H54 (cell line): ENCODE results near the gene HSCB.
A peak's percentile ranks its signal among the peaks of the same experiment; 100 is the strongest.

Source experiments
- DNase-seq: peaks from one replicate; pipeline ENCODE4 v3.0.0; 2011; ENCODE audit warnings: low spot score, mixed read lengths; ENCODE audit not compliant: insufficient read length
- FAIRE-seq: peaks from 3 replicates; lab custom pipeline; 2011; peaks lifted over from hg19 to GRCh38; lab: Jason Lieb, UNC
- POLR2A ChIP-seq: IDR thresholded peaks from 2 replicates; pipeline ENCODE4 v1.6.1; 2011; ENCODE audit warnings: low read depth, mild to moderate bottlenecking, low read length

The HSCB gene

DNA sequence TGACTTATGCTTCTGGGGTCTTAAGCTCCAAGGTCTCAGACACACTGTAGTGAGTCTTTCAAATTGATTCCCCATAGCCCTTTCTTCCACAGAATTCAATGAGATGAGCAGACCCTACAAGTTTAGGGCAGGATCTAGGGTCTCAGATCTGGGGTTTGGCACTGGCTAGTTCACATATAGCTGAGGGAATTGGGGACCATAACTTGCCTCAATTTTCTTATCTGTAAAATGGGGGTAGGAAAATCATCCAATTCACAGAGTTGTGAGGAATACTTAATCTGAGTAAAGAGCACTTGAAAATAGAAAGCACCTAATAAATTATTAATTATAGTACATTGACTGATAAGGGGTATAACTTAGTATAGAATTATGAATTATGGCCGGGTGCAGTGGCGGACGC is 24.8 kb downstream of the HSCB start:
- no peak for DNase-seq
- no peak for FAIRE-seq
- no peak for TF ChIP-seq POLR2A

DNA sequence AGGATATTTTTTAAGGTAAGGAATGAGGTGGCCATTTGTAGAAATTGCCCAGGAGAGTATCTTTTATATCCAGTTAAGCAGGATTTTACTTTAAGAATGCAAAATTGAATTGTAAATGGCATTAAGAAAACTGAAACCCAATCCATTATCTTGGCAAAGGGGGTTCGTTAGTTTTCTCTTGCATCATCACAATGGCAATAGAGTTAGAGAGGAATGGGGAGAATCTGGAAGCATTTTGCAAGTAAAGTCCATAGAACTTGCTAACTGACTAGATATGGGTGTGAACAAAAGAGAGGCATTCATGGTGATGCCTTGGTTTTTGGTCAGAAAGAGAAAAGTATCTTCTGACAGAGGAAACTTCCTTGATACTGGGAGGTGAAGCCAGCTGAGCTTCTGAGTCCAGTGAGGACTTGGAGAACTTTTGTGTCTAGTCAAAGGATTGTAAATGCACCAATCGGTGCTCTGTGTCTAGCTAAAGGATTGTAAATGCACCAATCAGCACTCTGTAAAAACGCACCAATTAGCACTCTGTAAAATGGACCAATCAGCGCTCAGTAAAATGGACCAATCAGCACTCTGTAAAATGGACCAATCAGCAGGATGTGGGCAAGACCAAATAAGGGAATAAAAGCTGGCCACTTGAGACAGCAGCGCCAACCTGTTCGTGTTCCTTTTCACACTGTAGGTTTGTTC is 27.0 kb downstream of the HSCB start:
- TF ChIP-seq POLR2A, result no peak
- FAIRE-seq (no peak), DNase-seq (no peak)

DNA sequence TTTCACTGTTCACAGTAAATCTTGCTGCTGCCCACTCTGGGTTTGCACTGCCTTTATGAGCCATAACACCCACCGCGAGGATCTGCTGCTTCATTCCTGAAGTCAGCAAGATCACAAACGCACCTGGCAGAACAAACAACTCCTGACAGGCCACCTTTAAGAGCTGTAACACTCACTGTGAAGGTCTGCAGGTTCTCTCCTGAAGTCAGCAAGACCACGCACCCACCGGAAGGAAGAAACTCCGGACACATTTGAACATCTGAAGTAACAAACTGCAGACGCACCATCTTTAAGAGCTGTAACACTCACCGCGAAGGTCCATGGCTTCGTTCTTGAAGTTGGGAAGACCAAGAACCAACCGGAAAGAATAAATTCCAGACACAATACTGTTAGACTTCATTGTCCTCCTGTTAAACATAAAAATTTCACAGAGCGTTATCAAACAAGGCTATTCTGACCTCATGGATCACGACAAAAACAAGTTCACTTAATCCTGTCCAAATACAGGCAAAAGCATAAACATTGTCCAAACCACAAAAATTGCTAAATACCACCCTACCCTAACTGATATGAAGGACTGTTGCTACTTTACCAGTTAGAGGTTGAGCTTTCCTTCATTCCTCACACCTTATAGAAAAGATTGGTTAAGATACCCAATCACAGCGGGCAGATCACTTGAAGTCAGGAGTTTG is 27.7 kb downstream of the HSCB start:
- FAIRE-seq (no peak), DNase-seq (no peak)
- no peak for TF ChIP-seq POLR2A

DNA sequence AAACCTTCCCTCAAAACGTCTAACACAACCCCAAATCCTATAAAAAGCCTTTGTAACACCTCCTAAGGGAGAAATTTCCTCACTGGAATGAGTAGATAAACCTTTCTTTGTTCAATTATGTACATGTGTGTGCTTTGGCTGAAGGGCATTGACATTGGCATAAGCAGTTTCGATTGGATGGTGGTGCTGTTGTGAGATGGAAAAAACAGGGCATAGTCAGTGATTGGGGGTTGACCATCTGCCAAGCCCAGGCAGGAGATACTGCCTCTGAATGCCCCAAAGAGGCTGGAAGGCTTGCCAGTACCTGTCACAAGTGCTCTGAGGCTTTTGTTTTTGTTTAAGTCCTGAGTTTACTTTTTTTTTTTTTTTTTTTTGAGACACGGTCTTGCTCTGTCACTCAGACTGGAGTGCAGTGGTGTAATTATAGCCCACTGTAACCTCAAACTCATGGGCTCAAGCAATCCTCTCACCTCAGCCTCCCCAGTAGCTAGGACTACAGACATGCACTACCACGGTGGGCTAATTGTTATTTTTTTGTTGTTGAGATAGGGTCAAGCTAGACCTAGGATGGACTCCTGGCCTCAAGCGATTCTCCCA is 29.5 kb downstream of the HSCB start:
- no peak for FAIRE-seq
- no peak for DNase-seq
- no peak for TF ChIP-seq POLR2A

DNA sequence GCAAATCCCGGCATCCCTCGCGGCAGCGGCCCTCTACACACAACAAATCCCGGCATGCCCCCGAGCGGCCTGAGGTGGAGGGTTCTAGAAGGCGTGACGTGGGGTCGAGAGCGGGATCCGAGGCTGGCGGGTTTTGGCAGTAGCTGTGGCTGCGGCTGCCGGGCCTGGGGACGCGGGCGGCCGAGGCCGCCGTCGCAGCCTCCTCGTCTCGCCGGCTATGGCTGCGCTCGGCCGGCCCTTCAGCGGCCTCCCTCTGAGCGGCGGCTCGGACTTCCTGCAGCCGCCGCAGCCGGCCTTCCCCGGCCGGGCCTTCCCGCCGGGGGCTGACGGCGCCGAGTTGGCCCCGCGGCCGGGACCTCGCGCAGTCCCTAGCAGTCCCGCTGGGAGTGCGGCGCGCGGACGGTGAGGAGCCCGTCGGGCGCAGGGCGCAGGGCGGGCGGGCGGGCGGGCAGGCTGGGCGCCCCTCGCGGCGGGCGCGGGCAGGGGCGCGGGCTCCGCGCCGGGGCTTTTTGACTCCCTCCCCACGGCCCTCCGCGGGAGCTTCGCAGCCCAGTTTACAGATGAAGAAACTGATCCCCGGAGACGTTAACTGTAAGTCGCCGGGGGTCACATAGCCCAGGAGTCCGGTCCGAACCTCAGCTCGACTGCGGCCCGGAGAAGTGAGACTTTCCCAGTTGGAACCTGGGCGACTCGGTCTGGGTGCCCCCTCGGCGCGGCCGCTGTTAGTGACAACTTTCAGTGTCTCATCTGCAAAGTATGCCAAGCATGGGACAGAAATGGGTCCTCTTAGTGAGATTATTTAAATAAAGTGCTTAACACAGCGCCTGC is 31.0 kb downstream of the HSCB start, which contains the start of gene CCDC117:
Gene CCDC117, plus strand, starts transcription at position 63 of the 828 bp plus-strand sequence. Its CDS starts 155 bp downstream, at position 218.
- FAIRE-seq, result no peak
- peak; percentile 65 for TF ChIP-seq POLR2A

DNA sequence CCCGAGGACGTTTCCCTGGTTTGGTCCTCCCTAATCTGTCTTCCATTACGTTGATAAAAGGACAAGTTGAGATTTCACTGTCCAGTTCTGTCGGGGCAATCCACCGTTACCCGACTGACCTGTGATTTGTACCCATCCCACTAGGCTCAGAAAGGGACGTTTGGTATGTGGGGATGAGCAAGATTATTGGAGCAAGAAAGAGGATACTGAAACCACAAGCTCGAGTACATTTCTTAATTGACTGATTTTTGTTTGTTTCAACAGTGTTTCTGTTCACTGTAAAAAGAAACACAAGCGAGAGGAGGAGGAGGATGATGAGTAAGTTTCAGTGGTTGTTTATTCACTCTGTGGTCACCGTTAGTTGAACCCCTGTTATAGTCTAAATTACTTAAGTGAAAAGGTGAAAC is 31.6 kb downstream of the HSCB start:
- FAIRE-seq (no peak), DNase-seq (peak; percentile 22)
- no peak for TF ChIP-seq POLR2A

More for the DNA sequence above, 31.0 kb downstream of the HSCB start, which contains the start of gene CCDC117:
- peak; percentile 81 for DNase-seq

DNA sequence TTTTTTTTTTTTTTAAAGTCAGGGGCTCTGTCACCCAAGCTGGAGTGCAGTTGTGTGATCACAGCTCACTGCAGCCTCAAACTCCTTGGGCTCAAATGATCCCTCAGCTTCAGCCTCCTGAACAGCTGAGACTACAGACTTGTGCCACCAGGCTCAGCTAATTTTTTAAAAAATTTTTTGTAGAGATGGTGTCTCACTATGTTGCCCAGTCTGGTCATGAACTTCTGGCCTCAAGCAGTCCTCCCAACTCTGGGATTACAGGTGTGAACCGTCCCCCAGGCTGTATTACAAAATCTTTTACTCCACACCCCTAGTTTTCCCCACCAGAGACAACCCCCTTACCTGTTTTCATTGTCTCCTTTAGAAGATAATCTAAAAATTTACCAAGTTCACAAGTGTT is 32.5 kb downstream of the HSCB start:
- no peak for DNase-seq
- no peak for FAIRE-seq
- TF ChIP-seq POLR2A, result no peak

DNA sequence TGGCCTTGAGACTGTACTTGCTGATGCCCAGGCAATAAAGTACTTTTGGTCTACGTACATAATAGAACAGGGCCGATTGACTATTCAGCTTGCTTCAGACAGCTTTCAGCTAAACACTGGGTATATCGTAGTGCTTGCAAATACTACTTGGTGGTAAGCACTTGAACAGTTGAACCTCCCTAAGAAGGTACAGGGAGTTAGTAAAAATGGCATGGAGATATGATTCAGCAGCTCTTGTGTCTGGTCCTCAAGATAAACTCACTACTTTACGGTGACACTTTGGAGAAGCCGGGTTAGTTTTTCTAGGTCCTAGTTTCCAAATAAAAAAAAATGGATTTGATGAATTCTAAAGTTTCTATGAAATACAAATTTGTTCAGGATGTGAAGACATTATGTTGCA is 38.0 kb downstream of the HSCB start:
- DNase-seq (no peak), FAIRE-seq (no peak)
- TF ChIP-seq POLR2A, result no peak

DNA sequence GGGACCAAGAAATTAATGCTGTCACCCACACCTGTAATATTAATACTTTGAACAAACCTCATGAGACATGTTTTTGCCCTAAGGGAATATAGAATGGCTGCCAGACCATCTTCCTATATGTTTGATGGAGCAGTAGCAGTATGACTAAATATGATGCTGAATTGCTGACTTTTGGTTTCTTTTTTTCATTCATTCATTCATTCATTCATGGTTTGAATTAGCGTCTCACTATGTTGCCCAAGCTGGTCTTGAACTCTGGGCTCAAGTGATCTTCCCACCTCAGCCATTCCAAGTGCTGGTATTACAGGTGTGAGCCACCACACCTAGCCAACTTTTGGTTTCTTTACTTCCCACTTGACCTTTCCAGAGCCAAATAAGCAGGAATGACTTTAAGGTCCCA is 38.5 kb downstream of the HSCB start:
- no peak for TF ChIP-seq POLR2A
- DNase-seq, result no peak
- no peak for FAIRE-seq

DNA sequence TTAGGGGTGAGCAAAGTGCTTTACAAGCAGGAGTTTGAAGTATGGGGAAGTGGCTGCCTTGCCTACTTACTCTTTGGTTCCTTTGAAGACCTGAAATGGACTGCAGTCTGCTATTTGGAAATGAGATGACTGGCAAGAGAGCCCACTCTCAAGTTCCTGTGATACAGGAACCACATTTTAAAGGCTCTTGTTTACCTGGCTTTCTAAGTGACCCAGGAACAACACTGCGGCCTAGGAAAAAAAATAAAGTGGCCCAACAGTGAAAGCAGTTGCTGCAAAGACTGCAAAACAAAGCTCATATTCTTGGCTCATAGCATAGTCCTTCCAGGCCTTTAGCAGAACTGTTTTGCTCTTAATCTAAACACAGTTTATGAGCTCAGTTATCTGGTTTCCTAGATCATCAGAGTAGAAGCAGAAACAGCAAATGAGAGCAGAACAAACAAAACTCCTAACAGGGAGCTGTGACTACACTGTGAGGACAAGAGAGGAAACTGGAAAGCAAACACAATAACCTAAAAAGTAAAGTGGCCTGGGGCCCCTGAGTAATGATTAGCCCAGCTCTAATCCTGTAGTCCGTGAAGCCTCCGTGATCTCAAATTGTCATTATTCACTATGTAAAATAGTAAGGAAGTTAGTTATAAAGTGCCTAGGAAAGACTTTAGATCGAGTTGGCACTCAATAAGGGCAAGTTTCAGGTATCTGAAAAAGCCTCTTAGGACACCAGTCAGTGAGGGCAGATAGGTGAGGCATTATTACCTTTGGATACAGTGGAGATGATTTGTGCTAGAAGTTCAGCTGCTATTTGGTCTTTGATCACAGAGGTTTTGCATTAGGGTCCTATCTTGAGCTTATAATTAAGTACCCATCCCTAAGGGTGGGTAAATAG is 42.2 kb downstream of the HSCB start:
- no peak for TF ChIP-seq POLR2A
- DNase-seq (no peak), FAIRE-seq (no peak)

DNA sequence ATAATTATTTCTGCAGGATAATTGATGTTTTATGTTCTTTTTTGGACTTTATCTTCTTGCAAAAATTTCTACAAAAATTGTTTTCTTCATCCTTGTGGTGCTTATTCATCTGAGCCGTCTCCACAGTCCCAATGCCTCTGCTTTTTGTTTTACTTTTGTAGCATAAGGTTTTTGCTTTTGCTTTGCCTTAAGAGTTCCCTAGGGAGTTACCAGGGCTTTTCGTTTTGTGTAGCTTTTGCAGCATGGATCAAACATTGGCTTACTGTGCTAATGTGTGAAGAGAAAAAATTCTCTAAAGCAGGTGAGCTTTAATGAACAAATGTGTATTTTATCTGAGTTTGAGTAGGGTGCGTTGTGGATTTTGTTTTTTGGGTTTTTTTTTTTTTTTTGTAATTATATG is 46.8 kb downstream of the HSCB start:
- no peak for DNase-seq
- no peak for TF ChIP-seq POLR2A
- no peak for FAIRE-seq

DNA sequence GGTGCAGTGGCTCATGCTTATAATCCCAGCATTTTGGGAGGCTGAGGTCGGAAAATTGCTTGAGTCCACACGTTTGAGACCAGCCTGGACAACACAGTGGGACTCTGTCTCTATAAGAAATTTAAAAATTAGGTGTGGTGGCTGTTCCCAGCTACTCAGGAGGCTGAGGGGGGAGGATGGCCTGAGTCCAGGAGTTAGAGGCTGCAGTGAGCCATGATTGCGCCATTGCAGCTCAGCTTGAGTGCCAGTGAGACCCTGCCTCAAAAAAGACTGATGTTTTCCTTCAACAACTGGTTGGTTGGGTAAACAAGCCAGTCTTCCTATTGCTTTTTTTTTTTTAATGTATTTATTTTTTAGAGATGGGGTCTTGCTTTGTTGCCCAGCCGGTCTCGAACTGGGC is 49.3 kb downstream of the HSCB start:
- DNase-seq (no peak), FAIRE-seq (no peak)
- no peak for TF ChIP-seq POLR2A
